ENCODE measurements around the gene AP3B2.

DNA sequence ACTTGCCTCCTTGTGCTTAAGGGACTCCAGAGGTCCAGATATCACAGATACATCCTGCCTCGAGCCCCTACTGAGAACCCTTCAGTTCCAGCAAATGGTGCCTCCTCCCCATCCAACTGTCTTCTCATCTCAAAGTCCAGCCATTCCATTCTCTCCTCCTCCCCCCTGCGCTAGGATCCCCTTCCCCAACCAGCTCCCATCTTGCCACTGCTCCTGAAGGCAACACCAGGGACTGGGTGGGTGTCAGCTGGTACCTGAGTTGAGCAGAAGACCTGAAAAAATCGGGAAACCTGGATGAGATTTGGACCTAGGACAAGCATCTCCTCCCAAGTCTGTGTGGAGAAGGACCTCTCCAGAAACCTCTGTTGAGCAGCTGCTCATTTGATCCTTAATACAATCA lies 2.4 kb upstream of the AP3B2 start:
- TF ChIP-seq, protein P1, sequence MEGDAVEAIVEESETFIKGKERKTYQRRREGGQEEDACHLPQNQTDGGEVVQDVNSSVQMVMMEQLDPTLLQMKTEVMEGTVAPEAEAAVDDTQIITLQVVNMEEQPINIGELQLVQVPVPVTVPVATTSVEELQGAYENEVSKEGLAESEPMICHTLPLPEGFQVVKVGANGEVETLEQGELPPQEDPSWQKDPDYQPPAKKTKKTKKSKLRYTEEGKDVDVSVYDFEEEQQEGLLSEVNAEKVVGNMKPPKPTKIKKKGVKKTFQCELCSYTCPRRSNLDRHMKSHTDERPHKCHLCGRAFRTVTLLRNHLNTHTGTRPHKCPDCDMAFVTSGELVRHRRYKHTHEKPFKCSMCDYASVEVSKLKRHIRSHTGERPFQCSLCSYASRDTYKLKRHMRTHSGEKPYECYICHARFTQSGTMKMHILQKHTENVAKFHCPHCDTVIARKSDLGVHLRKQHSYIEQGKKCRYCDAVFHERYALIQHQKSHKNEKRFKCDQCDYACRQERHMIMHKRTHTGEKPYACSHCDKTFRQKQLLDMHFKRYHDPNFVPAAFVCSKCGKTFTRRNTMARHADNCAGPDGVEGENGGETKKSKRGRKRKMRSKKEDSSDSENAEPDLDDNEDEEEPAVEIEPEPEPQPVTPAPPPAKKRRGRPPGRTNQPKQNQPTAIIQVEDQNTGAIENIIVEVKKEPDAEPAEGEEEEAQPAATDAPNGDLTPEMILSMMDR (IDR thresholded peaks at IDR 0.05; ENCODE audit: low read depth, low read length), result no peak
- TF ChIP-seq POLR2A (IDR thresholded peaks at IDR 0.05; ENCODE audit: extremely low read depth, insufficient read length) (no peak), MYC (IDR thresholded peaks at IDR 0.05; ENCODE audit: low read depth, low read length) (no peak), MAX (IDR thresholded peaks at IDR 0.05; ENCODE audit: low read depth, low read length) (no peak)
